RWPE2 (cell line): Measurements from ENCODE around the gene CHD2.

Experiments used
- ATAC-seq: fragments of 200-7000 bp; cut with Tn5 transposase; 3 replicates; pipeline ENCODE4 v1.9.1; 2021; ENCODE audit warnings: low read depth
- DNase-seq: peaks from one replicate; pipeline ENCODE4 v3.0.0-alpha.2; 2020; ENCODE audit warnings: low spot score
- H3K27ac ChIP-seq: fragments of 450-650 bp; 2 replicates; pipeline ENCODE4 v1.5.1; 2017; ENCODE audit warnings: mild to moderate bottlenecking; ENCODE audit not compliant: poor library complexity, severe bottlenecking
- H3K27me3 ChIP-seq: fragments of 250-450 bp; sonication (Bioruptor Pico); 2 replicates; pipeline ENCODE4 v1.5.1; 2021; ENCODE audit warnings: mild to moderate bottlenecking, moderate library complexity; ENCODE audit not compliant: insufficient read depth, poor library complexity, severe bottlenecking
- H3K36me3 ChIP-seq: fragments of 250-450 bp; sonication (Bioruptor Pico); 2 replicates; pipeline ENCODE4 v1.5.1; 2020; ENCODE audit warnings: low read depth, mild to moderate bottlenecking, moderate library complexity
- H3K4me1 ChIP-seq: fragments of 250-450 bp; sonication (Bioruptor Pico); 2 replicates; pipeline ENCODE4 v1.5.1; 2021; ENCODE audit warnings: mild to moderate bottlenecking, moderate library complexity; ENCODE audit not compliant: insufficient read depth, poor library complexity, severe bottlenecking
- H3K4me3 ChIP-seq: fragments of 250-450 bp; sonication (Bioruptor Pico); 2 replicates; pipeline ENCODE4 v1.5.1; 2021; ENCODE audit warnings: mild to moderate bottlenecking, moderate library complexity; ENCODE audit not compliant: severe bottlenecking
- H3K9me3 ChIP-seq: fragments of 250-450 bp; sonication (Bioruptor Pico); 2 replicates; pipeline ENCODE4 v1.5.1; 2021; ENCODE audit warnings: mild to moderate bottlenecking, moderate library complexity; ENCODE audit not compliant: severe bottlenecking
- CTCF ChIP-seq: fragments of 450-650 bp; IDR thresholded peaks from one replicate; pipeline ENCODE4 v1.5.1; 2017; ENCODE audit warnings: mild to moderate bottlenecking, moderate library complexity; ENCODE audit not compliant: poor library complexity, severe bottlenecking

Gene CHD2

DNA sequence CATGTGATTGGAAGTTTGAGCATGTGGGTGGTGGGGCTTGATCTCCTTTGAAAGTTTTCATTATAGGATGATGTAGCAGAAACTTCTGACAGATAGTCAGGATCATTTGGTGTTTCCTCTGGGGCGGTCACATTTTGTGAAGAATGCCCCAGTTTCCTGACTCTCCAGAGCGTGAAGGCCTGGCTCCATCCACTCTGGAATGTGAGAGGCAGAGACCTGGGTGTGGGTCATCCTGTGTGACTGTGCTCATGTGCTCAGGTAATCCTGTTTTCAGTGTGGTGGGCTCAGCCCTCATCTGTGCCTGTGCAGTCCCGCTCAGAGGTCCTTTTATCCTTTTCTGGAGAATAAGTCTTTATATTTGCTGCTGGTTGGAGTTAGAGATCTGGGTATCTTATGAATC lies 107.9 kb downstream of the CHD2 start:
- H3K36me3 ChIP-seq: peaks cover 100% of the 10 kb centered on the region
- ATAC-seq: no peak
- H3K9me3 ChIP-seq: no peaks in the 10 kb centered on the region
- H3K27ac ChIP-seq: no peak overlapping the region
- no peak for TF ChIP-seq CTCF
- H3K4me1 ChIP-seq: no peaks in the 10 kb centered on the region
- H3K4me3 ChIP-seq: no peak overlapping the region
- H3K27me3 ChIP-seq: no peaks in the 10 kb centered on the region
- DNase-seq: no peak

DNA sequence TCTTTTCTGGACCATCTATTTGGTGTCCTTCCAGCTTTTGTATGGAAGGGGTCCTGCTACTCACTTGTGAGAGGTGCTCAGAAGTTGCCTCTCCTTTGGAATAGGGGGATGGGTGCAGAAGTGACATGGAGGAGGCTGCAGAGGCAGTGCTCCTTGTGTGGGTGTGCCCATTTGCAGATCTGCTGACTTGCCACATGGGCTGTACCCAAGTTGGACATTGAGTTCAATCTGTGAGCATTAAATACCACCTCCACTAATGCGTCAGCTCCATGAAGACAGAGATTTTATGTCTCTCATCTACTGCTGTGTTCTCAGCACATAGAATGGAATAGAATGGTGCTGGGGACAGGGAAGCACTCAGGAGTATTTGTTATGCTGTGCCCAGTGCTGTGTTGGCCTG lies 112.7 kb downstream of the CHD2 start:
- no peak overlapping the region for H3K27ac ChIP-seq
- DNase-seq (no peak), ATAC-seq (no peak)
- H3K36me3 ChIP-seq: peaks cover 100% of the 10 kb centered on the region
- H3K9me3 ChIP-seq: no peaks in the 10 kb centered on the region
- H3K27me3 ChIP-seq: no peaks in the 10 kb centered on the region
- H3K4me1 ChIP-seq: no peaks in the 10 kb centered on the region
- H3K4me3 ChIP-seq: no peak overlapping the region
- no peak for TF ChIP-seq CTCF

- H3K9me3 ChIP-seq: no peaks in the 10 kb centered on the region
- no peaks in the 10 kb centered on the region for H3K27me3 ChIP-seq
- ATAC-seq (no peak), DNase-seq (no peak)
- H3K27ac ChIP-seq: no peak overlapping the region
- TF ChIP-seq CTCF: no peak
- no peaks in the 10 kb centered on the region for H3K4me1 ChIP-seq
- H3K4me3 ChIP-seq: no peak overlapping the region
- H3K36me3 ChIP-seq: peaks cover 100% of the 10 kb centered on the region
Observed at GRCh38 chr15:93017526-93017925, 117.4 kb downstream of the CHD2 start.

DNA sequence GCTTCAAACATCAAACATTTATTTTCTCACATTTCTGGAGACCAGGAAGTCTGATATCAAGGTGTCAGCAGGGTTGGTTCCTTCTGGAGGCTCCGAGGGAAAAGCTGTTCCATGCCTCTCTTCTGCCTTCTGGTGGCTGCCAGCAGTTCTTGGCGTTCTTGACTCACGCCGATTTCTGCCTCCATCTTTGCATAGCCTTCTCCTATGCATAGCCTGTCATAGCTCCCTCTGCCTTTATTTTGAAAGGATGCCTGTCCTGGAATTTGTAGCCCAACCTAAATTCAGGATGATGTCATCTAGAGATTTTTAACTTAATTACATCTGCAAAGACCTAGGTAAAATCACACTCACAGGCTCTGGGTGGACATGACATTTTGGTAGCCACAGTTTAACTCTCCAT lies 118.5 kb downstream of the CHD2 start:
- Histone ChIP-seq H3K36me3 (peaks cover 100% of the 10 kb centered on the region), H3K27ac (no peak overlapping the region), H3K9me3 (no peaks in the 10 kb centered on the region), H3K27me3 (no peaks in the 10 kb centered on the region), H3K4me3 (no peak overlapping the region), H3K4me1 (no peaks in the 10 kb centered on the region)
- DNase-seq (no peak), ATAC-seq (0 out of 3 replicates have a peak, but pooled peaks have one; percentile 26)
- peak; percentile 26 for TF ChIP-seq CTCF

DNA sequence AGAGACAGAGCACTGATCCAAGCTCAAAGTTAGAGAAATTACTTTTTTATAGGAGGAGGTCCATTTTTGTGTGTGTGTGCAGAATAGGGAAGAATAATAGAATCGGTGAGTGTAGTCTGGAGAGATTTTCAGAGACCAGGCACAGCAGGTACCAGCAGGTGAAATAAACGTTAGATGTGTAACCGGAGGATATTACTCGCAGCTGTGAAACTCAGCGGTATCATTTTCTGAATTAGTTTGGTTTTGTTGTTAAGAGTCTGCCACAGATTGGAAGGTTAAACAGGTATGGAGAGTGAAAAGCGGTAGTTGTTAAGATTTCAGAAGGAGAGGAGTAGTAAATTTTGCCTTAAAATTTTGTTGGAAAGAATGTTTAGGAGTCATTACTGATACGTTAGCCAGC lies 119.0 kb downstream of the CHD2 start:
- no peak overlapping the region for H3K27ac ChIP-seq
- H3K36me3 ChIP-seq: peaks cover 100% of the 10 kb centered on the region
- no peak for TF ChIP-seq CTCF
- H3K9me3 ChIP-seq: no peaks in the 10 kb centered on the region
- no peaks in the 10 kb centered on the region for H3K27me3 ChIP-seq
- DNase-seq (no peak), ATAC-seq (no peak)
- no peaks in the 10 kb centered on the region for H3K4me1 ChIP-seq
- no peak overlapping the region for H3K4me3 ChIP-seq
